HEK293 (cell line): ENCODE data around the gene PCID2.

Experiments used
- CTCF ChIA-PET: fragments of 350-600 bp; formaldehyde crosslinking; extraction: SDS; loops from one replicate; lab custom pipeline; 2021; ENCODE audit warnings: antibody characterized with exemption; lab: Yijun Ruan, JAX
- POLR2A ChIA-PET: fragments of 300-600 bp; formaldehyde crosslinking; extraction: SDS; loops from one replicate; lab custom pipeline; 2020; ENCODE audit warnings: antibody characterized with exemption, inconsistent platforms; lab: Yijun Ruan, JAX
- H3K27ac ChIP-seq: fragments of 200-500 bp; sonication (Bioruptor generic); 2 replicates; pipeline ENCODE4 v1.5.1; 2014; ENCODE audit warnings: low read depth, low read length, control low read depth, inconsistent platforms; ENCODE audit errors: extremely low read depth
- H3K36me3 ChIP-seq, 2 experiments: fragments of 200-500 bp in 1 of 2; sonication (Bioruptor generic) in 1 of 2; 1 replicate in 1 of 2; 2 replicates in 1 of 2; pipeline ENCODE4 v1.5.1; 2014 to 2017; ENCODE audit warnings: inconsistent platforms in 2 of 2, low read length in 2 of 2; ENCODE audit not compliant: control insufficient read depth in 2 of 2, insufficient read depth in 1 of 2
- H3K4me1 ChIP-seq: fragments of 200-500 bp; sonication (Bioruptor generic); 2 replicates; pipeline ENCODE4 v1.5.1; 2014; ENCODE audit warnings: mild to moderate bottlenecking, low read length, inconsistent platforms; ENCODE audit not compliant: control insufficient read depth, insufficient read depth
- H3K4me3 ChIP-seq: 2 replicates; pipeline ENCODE4 v1.5.1; 2011; ENCODE audit warnings: low read depth, mild to moderate bottlenecking, control low read depth, low read length, moderate library complexity
- H3K9me3 ChIP-seq: fragments of 200-500 bp; sonication (Bioruptor generic); 2 replicates; pipeline ENCODE4 v1.5.1; 2014; ENCODE audit warnings: low read depth, low read length, inconsistent platforms; ENCODE audit not compliant: control insufficient read depth, insufficient read depth
- EGR2 ChIP-seq: fragments of 450-650 bp; formaldehyde crosslinking; IDR thresholded peaks from 2 replicates; pipeline ENCODE4 v1.5.1; 2016; ENCODE audit warnings: low read depth, missing biosample characterization, missing genetic modification characterization
- GLIS1 ChIP-seq: fragments of 450-650 bp; formaldehyde crosslinking; IDR thresholded peaks from 2 replicates; pipeline ENCODE4 v1.5.1; 2016; ENCODE audit warnings: missing biosample characterization, missing genetic modification characterization
- MEIS1 ChIP-seq: sonication (generic); formaldehyde crosslinking; IDR thresholded peaks from 2 replicates; pipeline ENCODE4 v1.8.1; 2022; ENCODE audit warnings: missing genetic modification reagents, mild to moderate bottlenecking, borderline replicate concordance
- RBAK ChIP-seq: fragments of 450-650 bp; formaldehyde crosslinking; IDR thresholded peaks from 2 replicates; pipeline ENCODE4 v1.5.1; 2016; ENCODE audit warnings: missing biosample characterization, missing genetic modification characterization
- SP7 ChIP-seq: fragments of 450-650 bp; formaldehyde crosslinking; IDR thresholded peaks from 2 replicates; pipeline ENCODE4 v1.5.1; 2016; ENCODE audit warnings: missing biosample characterization, missing genetic modification characterization
- ZFHX2 ChIP-seq: fragments of 450-650 bp; formaldehyde crosslinking; conservative IDR thresholded peaks from 2 replicates; pipeline ENCODE4 v1.5.1; 2016; ENCODE audit warnings: missing biosample characterization, missing genetic modification characterization
- ZIC2 ChIP-seq: fragments of 450-650 bp; formaldehyde crosslinking; IDR thresholded peaks from 2 replicates; pipeline ENCODE4 v1.5.1; 2016; ENCODE audit warnings: missing biosample characterization, missing genetic modification characterization
- ZNF175 ChIP-seq: fragments of 450-650 bp; formaldehyde crosslinking; IDR thresholded peaks from 2 replicates; pipeline ENCODE4 v1.5.1; 2016; ENCODE audit warnings: missing biosample characterization, missing genetic modification characterization
- ZNF19 ChIP-seq: fragments of 450-650 bp; formaldehyde crosslinking; IDR thresholded peaks from 2 replicates; pipeline ENCODE4; 2016; ENCODE audit warnings: missing biosample characterization, missing genetic modification characterization, low read depth
- ZNF274 ChIP-seq, 2 experiments: fragments of 200-500 bp in 1 of 2; fragments of 450-650 bp in 1 of 2; sonication (Bioruptor generic) in 1 of 2; formaldehyde crosslinking in 1 of 2; IDR thresholded peaks; 2 replicates each; pipeline versions ENCODE4 v1.5.1 to v1.6.1; 2014 to 2016; ENCODE audit warnings: borderline replicate concordance in 1 of 2, inconsistent platforms in 1 of 2, low read length in 1 of 2, missing biosample characterization in 1 of 2, missing genetic modification characterization in 1 of 2
- ZNF302 ChIP-seq: fragments of 450-650 bp; formaldehyde crosslinking; IDR thresholded peaks from 2 replicates; pipeline ENCODE4 v1.5.1; 2016; ENCODE audit warnings: missing biosample characterization, missing genetic modification characterization, low read depth
- ZNF324 ChIP-seq: fragments of 450-650 bp; formaldehyde crosslinking; IDR thresholded peaks from 2 replicates; pipeline ENCODE4 v1.5.1; 2016; ENCODE audit warnings: missing biosample characterization, missing genetic modification characterization
- ZNF561 ChIP-seq: fragments of 450-650 bp; IDR thresholded peaks from 2 replicates; pipeline ENCODE4 v1.5.1; 2018; ENCODE audit warnings: missing biosample characterization, missing genetic modification characterization, borderline replicate concordance
- ZNF670 ChIP-seq: fragments of 450-650 bp; formaldehyde crosslinking; IDR thresholded peaks from 2 replicates; pipeline ENCODE4 v1.5.1; 2016; ENCODE audit warnings: missing biosample characterization, missing genetic modification characterization, low read depth
- ZNF747 ChIP-seq: fragments of 450-650 bp; formaldehyde crosslinking; IDR thresholded peaks from 2 replicates; pipeline ENCODE4 v1.5.1; 2016; ENCODE audit warnings: missing biosample characterization, missing genetic modification characterization
- ZNF776 ChIP-seq: fragments of 450-650 bp; formaldehyde crosslinking; IDR thresholded peaks from 2 replicates; pipeline ENCODE4 v1.5.0; 2017; ENCODE audit warnings: missing biosample characterization, missing genetic modification characterization, borderline replicate concordance
- ZNF830 ChIP-seq: fragments of 450-650 bp; IDR thresholded peaks from 2 replicates; pipeline ENCODE4 v1.5.0; 2018; ENCODE audit warnings: missing biosample characterization, missing genetic modification characterization, low read depth, mild to moderate bottlenecking, moderate library complexity
- TF ChIP-seq, protein P1 (sequence below): fragments of 450-650 bp; formaldehyde crosslinking; IDR thresholded peaks from 2 replicates; pipeline ENCODE4 v1.5.1; 2016; ENCODE audit warnings: missing biosample characterization, missing genetic modification characterization
- TF ChIP-seq, protein P2 (sequence below): fragments of 450-650 bp; formaldehyde crosslinking; IDR thresholded peaks from 2 replicates; pipeline ENCODE4 v1.5.1; 2017; ENCODE audit warnings: missing biosample characterization, missing genetic modification characterization

Gene PCID2

GRCh38 chr13:113157206-113157928, 51.1 kb downstream of the PCID2 start:
- Histone ChIP-seq H3K4me3 (no peak overlapping the region), H3K4me1 (peaks cover 2% of the 10 kb centered on the region), H3K27ac (no peak overlapping the region), H3K36me3 (no peaks in the 10 kb centered on the region), H3K9me3 (no peaks in the 10 kb centered on the region)
- CTCF ChIA-PET = interaction anchor here (0.5 kb wide), 1 partner anchor 52 kb away, joined by 3 read pairs; no protein-coding TSS in a partner anchor
- 0 out of 2 replicates have a peak, but pooled peaks have one; percentile 91 for TF ChIP-seq SP7 (tag by site-specific recombination)
- no peak for TF ChIP-seq ZNF561 (tag by site-specific recombination)
- no peak for TF ChIP-seq ZNF302
- TF ChIP-seq ZNF776 (tag by site-specific recombination) = no peak
- no peak for TF ChIP-seq RBAK
- TF ChIP-seq, protein P1, sequence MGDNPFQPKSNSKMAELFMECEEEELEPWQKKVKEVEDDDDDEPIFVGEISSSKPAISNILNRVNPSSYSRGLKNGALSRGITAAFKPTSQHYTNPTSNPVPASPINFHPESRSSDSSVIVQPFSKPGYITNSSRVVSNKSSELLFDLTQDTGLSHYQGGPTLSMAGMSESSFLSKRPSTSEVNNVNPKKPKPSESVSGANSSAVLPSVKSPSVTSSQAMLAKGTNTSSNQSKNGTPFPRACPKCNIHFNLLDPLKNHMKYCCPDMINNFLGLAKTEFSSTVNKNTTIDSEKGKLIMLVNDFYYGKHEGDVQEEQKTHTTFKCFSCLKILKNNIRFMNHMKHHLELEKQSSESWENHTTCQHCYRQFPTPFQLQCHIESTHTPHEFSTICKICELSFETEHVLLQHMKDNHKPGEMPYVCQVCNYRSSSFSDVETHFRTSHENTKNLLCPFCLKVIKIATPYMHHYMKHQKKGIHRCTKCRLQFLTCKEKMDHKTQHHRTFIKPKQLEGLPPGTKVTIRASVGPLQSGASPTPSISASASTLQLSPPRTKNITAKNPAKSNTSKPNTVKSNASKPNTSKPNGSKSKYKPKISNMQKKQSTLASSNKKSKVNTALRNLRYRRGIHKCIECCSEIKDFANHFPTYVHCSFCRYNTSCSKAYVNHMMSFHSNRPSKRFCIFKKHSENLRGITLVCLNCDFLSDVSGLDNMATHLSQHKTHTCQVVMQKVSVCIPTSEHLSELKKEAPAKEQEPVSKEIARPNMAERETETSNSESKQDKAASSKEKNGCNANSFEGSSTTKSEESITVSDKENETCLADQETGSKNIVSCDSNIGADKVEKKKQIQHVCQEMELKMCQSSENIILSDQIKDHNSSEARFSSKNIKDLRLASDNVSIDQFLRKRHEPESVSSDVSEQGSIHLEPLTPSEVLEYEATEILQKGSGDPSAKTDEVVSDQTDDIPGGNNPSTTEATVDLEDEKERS = no peak
- no peak for TF ChIP-seq ZNF830 (tag by site-specific recombination)
- no peak for TF ChIP-seq ZNF175 (tag by site-specific recombination)
- TF ChIP-seq ZNF274 (IDR thresholded peaks at IDR 0.05; ENCODE audit: low read length) = no peak
- no peak for TF ChIP-seq ZNF274 (tag by site-specific recombination; IDR thresholded peaks at IDR 0.05; ENCODE audit: borderline replicate concordance)
- no peak for TF ChIP-seq ZNF19 (tag by site-specific recombination)
- 0 out of 2 replicates have a peak, but pooled peaks have one; percentile 32 for TF ChIP-seq EGR2 (tag by site-specific recombination)
- peak; percentile 57; the same call in 1 of the 2 replicates for TF ChIP-seq ZIC2 (tag by site-specific recombination)
- TF ChIP-seq GLIS1 = peak; percentile 9; the same call in 1 of the 2 replicates
- TF ChIP-seq ZFHX2 (tag by site-specific recombination) = peak; percentile 46; the same call in 1 of the 2 replicates
- no peak for TF ChIP-seq MEIS1 (CRISPR knock-in tag)
- TF ChIP-seq, protein P2, sequence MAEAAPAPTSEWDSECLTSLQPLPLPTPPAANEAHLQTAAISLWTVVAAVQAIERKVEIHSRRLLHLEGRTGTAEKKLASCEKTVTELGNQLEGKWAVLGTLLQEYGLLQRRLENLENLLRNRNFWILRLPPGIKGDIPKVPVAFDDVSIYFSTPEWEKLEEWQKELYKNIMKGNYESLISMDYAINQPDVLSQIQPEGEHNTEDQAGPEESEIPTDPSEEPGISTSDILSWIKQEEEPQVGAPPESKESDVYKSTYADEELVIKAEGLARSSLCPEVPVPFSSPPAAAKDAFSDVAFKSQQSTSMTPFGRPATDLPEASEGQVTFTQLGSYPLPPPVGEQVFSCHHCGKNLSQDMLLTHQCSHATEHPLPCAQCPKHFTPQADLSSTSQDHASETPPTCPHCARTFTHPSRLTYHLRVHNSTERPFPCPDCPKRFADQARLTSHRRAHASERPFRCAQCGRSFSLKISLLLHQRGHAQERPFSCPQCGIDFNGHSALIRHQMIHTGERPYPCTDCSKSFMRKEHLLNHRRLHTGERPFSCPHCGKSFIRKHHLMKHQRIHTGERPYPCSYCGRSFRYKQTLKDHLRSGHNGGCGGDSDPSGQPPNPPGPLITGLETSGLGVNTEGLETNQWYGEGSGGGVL = no peak
- no peak for TF ChIP-seq ZNF324
- TF ChIP-seq ZNF670 = no peak
- POLR2A ChIA-PET = no interaction called here

DNA sequence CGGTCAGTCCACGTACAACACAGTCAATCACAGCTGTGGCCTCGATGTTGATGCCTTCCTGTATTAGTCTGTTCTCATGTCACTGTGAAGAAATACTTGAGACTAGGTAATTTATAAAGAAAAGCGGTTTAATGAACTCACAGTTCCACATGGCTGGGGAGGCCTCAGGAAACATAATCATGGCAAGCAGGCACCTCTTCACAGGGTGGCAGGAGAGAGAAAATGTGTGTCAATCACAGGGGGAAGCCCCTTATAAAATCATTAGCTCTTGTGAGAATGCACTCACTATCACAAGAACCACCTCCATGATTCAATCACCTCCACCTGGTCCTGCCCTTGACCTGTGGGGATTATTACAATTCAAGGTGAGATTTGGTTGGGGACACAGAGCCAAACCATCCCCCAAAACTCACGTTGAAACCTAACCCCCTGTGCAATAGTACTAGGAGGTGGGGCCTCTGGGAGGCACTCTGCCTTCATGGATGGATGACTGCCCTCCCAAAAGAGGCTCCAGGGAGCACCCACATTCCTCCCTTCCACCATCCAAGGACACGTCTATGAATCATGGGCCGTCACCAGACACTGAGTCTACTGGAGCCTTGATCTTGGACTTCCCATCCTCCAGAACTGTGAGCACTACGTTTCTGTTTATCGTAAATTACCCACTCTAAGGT, 52.4 kb downstream of the PCID2 start:
- ChIA-PET CTCF (no interaction called here), POLR2A (no interaction called here)
- H3K4me3 ChIP-seq = no peak overlapping the region
- H3K4me1 ChIP-seq = peaks cover 2% of the 10 kb centered on the region
- H3K9me3 ChIP-seq = no peaks in the 10 kb centered on the region
- no peak overlapping the region for H3K27ac ChIP-seq
- no peaks in the 10 kb centered on the region for H3K36me3 ChIP-seq
- no peak for TF ChIP-seq ZNF747 (tag by site-specific recombination)
